HG03064 (cell line): Measurements from ENCODE around the gene PALLD.

Experiments used
- ATAC-seq: cut with Tn5 transposase; IDR thresholded peaks from one replicate; pipeline ENCODE4 v1.9.1; 2021; ENCODE audit warnings: low read depth; ENCODE audit not compliant: unreplicated experiment

The PALLD gene

GRCh38 chr4:168522829-168523489 is 26.1 kb downstream of the PALLD start:
- no peak for ATAC-seq

GRCh38 chr4:168524006-168524405 is 27.2 kb downstream of the PALLD start:
- ATAC-seq, result no peak

GRCh38 chr4:168524897-168525296 is 28.0 kb downstream of the PALLD start:
- ATAC-seq, result no peak

GRCh38 chr4:168527560-168527959 is 30.7 kb downstream of the PALLD start:
- no peak for ATAC-seq

- no peak for ATAC-seq
Measured at GRCh38 chr4:168528131-168528949, 31.5 kb downstream of the PALLD start.

- ATAC-seq, result no peak
Measured at GRCh38 chr4:168529257-168529656, 32.4 kb downstream of the PALLD start.

GRCh38 chr4:168531305-168531704 is 34.5 kb downstream of the PALLD start:
- ATAC-seq, result no peak

GRCh38 chr4:168534535-168534934 is 37.7 kb downstream of the PALLD start:
- ATAC-seq, result no peak

GRCh38 chr4:168535689-168536088 is 38.8 kb downstream of the PALLD start:
- no peak for ATAC-seq

- ATAC-seq, result no peak
Measured at GRCh38 chr4:168536448-168536847, 39.6 kb downstream of the PALLD start.

GRCh38 chr4:168537086-168537485 is 40.2 kb downstream of the PALLD start:
- ATAC-seq, result no peak

- no peak for ATAC-seq
Measured at GRCh38 chr4:168537571-168537970, 40.7 kb downstream of the PALLD start.

- no peak for ATAC-seq
Measured at GRCh38 chr4:168538632-168539031, 41.8 kb downstream of the PALLD start.

GRCh38 chr4:168540086-168540485 is 43.2 kb downstream of the PALLD start:
- ATAC-seq, result no peak

- no peak for ATAC-seq
Measured at GRCh38 chr4:168540503-168541265, 43.8 kb downstream of the PALLD start.

- ATAC-seq, result no peak
Measured at GRCh38 chr4:168541266-168541953, 44.6 kb downstream of the PALLD start.

GRCh38 chr4:168549143-168549542 is 52.3 kb downstream of the PALLD start:
- no peak for ATAC-seq

- ATAC-seq, result no peak
Measured at GRCh38 chr4:168550064-168550766, 53.4 kb downstream of the PALLD start.

GRCh38 chr4:168551211-168551610 is 54.4 kb downstream of the PALLD start:
- ATAC-seq, result no peak
